Uterus (tissue), 4 donors: ENCODE measurements around the gene ATF6. TPM values are rescaled to one million over a fixed set of nuclear protein-coding genes. Genes with fewer than 3 reads are reported as not detected.

Experiments used
- DNase-seq, 2 donors: peaks; one replicate each; pipeline ENCODE4 v3.0.0-alpha.2; 2019 to 2020
- H3K27ac ChIP-seq, 2 donors: fragments of 200-600 bp; sonication (generic); 1 replicate in 1 of 2; 2 replicates in 1 of 2; pipeline ENCODE4 v1.5.1; 2016 to 2018
- H3K27me3 ChIP-seq, 2 donors: fragments of 200-600 bp; sonication (generic); one replicate each; pipeline ENCODE4 v1.5.1; 2018 to 2019; ENCODE audit warnings: control low read depth in 1 of 2
- H3K36me3 ChIP-seq, 2 donors: fragments of 200-600 bp; sonication (generic); one replicate each; pipeline ENCODE4 v1.5.1; 2019; ENCODE audit warnings: control low read depth in 1 of 2
- H3K4me1 ChIP-seq, 2 donors: fragments of 200-600 bp; sonication (generic); one replicate each; pipeline ENCODE4 v1.5.1; 2018 to 2019; ENCODE audit warnings: control low read depth in 1 of 2
- H3K4me3 ChIP-seq, 2 donors: fragments of 200-600 bp; sonication (generic); 1 replicate in 1 of 2; 2 replicates in 1 of 2; pipeline ENCODE4 v1.5.1; 2018 to 2019; ENCODE audit warnings: mild to moderate bottlenecking in 1 of 2
- H3K9me3 ChIP-seq, 2 donors: fragments of 200-600 bp; sonication (generic); one replicate each; pipeline ENCODE4 v1.5.1; 2019; ENCODE audit warnings: control low read depth in 1 of 2
- CTCF ChIP-seq, 4 experiments: fragments of 200-600 bp in 2 of 4; fragments of 450-650 bp in 2 of 4; sonication (generic) in 2 of 4; IDR thresholded peaks; one replicate each; pipeline ENCODE4 v1.5.1; 2016 to 2019; ENCODE audit warnings: antibody characterized with exemption in 4 of 4, mild to moderate bottlenecking in 2 of 4, moderate library complexity in 1 of 4
- POLR2A ChIP-seq, 2 donors: fragments of 450-650 bp; IDR thresholded peaks; one replicate each; pipeline ENCODE4 v1.6.1; 2016; ENCODE audit warnings: antibody characterized with exemption in 2 of 2, mild to moderate bottlenecking in 1 of 2, moderate library complexity in 1 of 2
- intact Hi-C: fragments of 100-400 bp; cut with DNase I; formaldehyde crosslinking; loops from one replicate; pipeline ENCODE4 v1.15.1; 2023; ENCODE audit warnings: low total_unique reads
- total RNA-seq, 4 donors: library from RNA; depleted of rRNA in 3 of 4; stranded (reverse); fragments of >200 nt in 3 of 4; gene quantifications; one replicate each; pipeline versions ENCODE4 v1.1.0 to v1.2.4, GENCODE V29; 2014 to 2023
- donor health status: DM: yes; HTN: yes; CAD: no.

ATF6 gene
- total RNA-seq, 4 donors from 2014 or later = 16.2 to 37.7 (median 30.0) TPM

- H3K9me3 ChIP-seq = peaks cover 0 to 2% of the 10 kb centered on the region in 2 donors
- no peak overlapping the region for H3K4me3 ChIP-seq
- H3K36me3 ChIP-seq = no peaks in the 10 kb centered on the region
- intact Hi-C loops = no loop called here
- H3K27me3 ChIP-seq = no peaks in the 10 kb centered on the region
- no peaks in the 10 kb centered on the region for H3K4me1 ChIP-seq
- H3K27ac ChIP-seq = no peak overlapping the region
- DNase-seq = no peak
- no peak for TF ChIP-seq CTCF (IDR thresholded peaks at IDR 0.05)
- TF ChIP-seq POLR2A (IDR thresholded peaks at IDR 0.05) = no peak
Measured at GRCh38 chr1:161982507-161982895, 216.4 kb downstream of the ATF6 start.

- DNase-seq = no peak
- H3K9me3 ChIP-seq = peaks cover 0 to 3% of the 10 kb centered on the region in 2 donors
- H3K27ac ChIP-seq = no peak overlapping the region
- no peaks in the 10 kb centered on the region for H3K27me3 ChIP-seq
- no peaks in the 10 kb centered on the region for H3K36me3 ChIP-seq
- H3K4me3 ChIP-seq = no peak overlapping the region
- intact Hi-C loops = no loop called here
- no peaks in the 10 kb centered on the region for H3K4me1 ChIP-seq
- no peak for TF ChIP-seq CTCF (IDR thresholded peaks at IDR 0.05)
- no peak for TF ChIP-seq POLR2A (IDR thresholded peaks at IDR 0.05)
Measured at GRCh38 chr1:161982917-161983316, 216.8 kb downstream of the ATF6 start.

GRCh38 chr1:161983725-161984124 is 217.6 kb downstream of the ATF6 start:
- intact Hi-C loops = no loop called here
- no peak for DNase-seq
- Histone ChIP-seq H3K27me3 (no peaks in the 10 kb centered on the region), H3K9me3 (peaks cover 0 to 3% of the 10 kb centered on the region in 2 donors), H3K4me1 (no peaks in the 10 kb centered on the region), H3K36me3 (no peaks in the 10 kb centered on the region), H3K4me3 (no peak overlapping the region), H3K27ac (no peak overlapping the region)
- TF ChIP-seq POLR2A (IDR thresholded peaks at IDR 0.05) (no peak), CTCF (IDR thresholded peaks at IDR 0.05) (no peak)

- no peak overlapping the region for H3K4me3 ChIP-seq
- no peaks in the 10 kb centered on the region for H3K4me1 ChIP-seq
- no peak for TF ChIP-seq CTCF (IDR thresholded peaks at IDR 0.05)
- TF ChIP-seq POLR2A (IDR thresholded peaks at IDR 0.05) = no peak
- H3K27me3 ChIP-seq = no peaks in the 10 kb centered on the region
- intact Hi-C loops = no loop called here
- no peaks in the 10 kb centered on the region for H3K36me3 ChIP-seq
- H3K9me3 ChIP-seq = peaks cover 0 to 3% of the 10 kb centered on the region in 2 donors
- DNase-seq = no peak
- peak overlapping the region in 1 of 2 donors; percentile 53 for H3K27ac ChIP-seq
Measured at GRCh38 chr1:161985301-161985822, 219.2 kb downstream of the ATF6 start.

GRCh38 chr1:161986328-161986727 is 220.2 kb downstream of the ATF6 start:
- TF ChIP-seq CTCF (IDR thresholded peaks at IDR 0.05) = no peak
- TF ChIP-seq POLR2A (IDR thresholded peaks at IDR 0.05) = no peak
- Histone ChIP-seq H3K9me3 (peaks cover 0 to 3% of the 10 kb centered on the region in 2 donors), H3K27ac (peak overlapping the region; percentile 42 to 53), H3K27me3 (no peaks in the 10 kb centered on the region), H3K4me3 (no peak overlapping the region), H3K36me3 (no peaks in the 10 kb centered on the region), H3K4me1 (no peaks in the 10 kb centered on the region)
- intact Hi-C loops = no loop called here
- peak in 1 of 2 donors; percentile 40 for DNase-seq
